ENCODE results near the gene SLC30A4. TPM values are rescaled to one million over a fixed set of nuclear protein-coding genes. Genes with fewer than 3 reads are reported as not detected.

SLC30A4 gene
- total and polyA plus RNA-seq, 2 donors (not counting 1 experiment from before 2014, with no cell fraction given) = 6.7 to 9.1 TPM

DNA sequence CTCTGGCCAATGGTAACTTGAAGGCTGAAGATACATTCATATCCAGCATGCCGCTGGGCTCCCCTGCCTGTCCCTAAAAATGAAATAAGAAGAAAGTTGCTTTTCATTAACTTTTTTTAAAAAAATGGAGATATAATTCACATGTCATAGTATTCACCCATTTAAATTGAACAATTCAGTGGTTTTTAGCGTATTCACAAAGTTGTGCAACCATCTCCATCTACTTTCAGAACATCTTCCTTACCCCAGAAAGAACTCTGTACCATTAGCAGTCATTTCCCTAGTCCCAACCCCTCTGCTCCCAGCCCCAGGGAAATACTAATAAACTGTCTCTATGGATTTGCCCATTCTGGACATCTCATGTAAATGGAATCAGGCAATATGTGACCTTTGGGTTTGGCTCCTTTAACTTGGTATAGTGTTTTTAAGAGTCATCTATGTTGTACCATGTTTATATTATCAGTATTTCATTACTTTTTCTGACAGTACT is 88.4 kb downstream of the SLC30A4 start:
- Mint-ChIP-seq H3K27me3 (peaks cover 10% of the 10 kb centered on the region), H3K27ac (no peak overlapping the region), H3K4me3 (no peak overlapping the region), H3K9me3 (ENCODE audit: insufficient read depth) (no peaks in the 10 kb centered on the region), H3K4me1 (peaks cover 2% of the 10 kb centered on the region)
- Histone ChIP-seq H3K9ac (ENCODE audit: low read length) (no peak overlapping the region), H3K27me3 (replicated peaks in 1 of 4; ENCODE audit: control extremely low read depth in 1 of 4, control insufficient read depth in 3 of 4, insufficient read depth in 4 of 4, low read length in 3 of 4) (peaks cover 0 to 10% (median 1%) of the 10 kb centered on the region in 4 experiments), H3K9me3 (ENCODE audit: control extremely low read depth in 1 of 3, control insufficient read depth in 2 of 3, insufficient read depth in 1 of 3, low read length in 2 of 3) (no peaks in the 10 kb centered on the region), H3K36me3 (replicated peaks in 1 of 2; ENCODE audit: control extremely low read depth in 1 of 2, control insufficient read depth in 1 of 2, extremely low read depth in 1 of 2, insufficient read depth in 2 of 2, low read length in 1 of 2) (no peaks in the 10 kb centered on the region), H3K79me2 (ENCODE audit: control insufficient read depth, insufficient read depth, low read length) (no peaks in the 10 kb centered on the region), H3K27ac (ENCODE audit: low read length in 2 of 2) (no peak overlapping the region), H3K4me3 (ENCODE audit: control extremely low read depth in 1 of 5, extremely low read depth in 1 of 5, insufficient read depth in 1 of 5, low read depth in 2 of 5, low read length in 4 of 5) (no peak overlapping the region), H3K4me1 (ENCODE audit: control insufficient read depth in 2 of 2, insufficient read depth in 2 of 2, low read length in 2 of 2) (peaks cover 4 to 8% of the 10 kb centered on the region in 2 donors), H3K4me2 (replicated peaks; ENCODE audit: low read depth, low read length, poor library complexity, severe bottlenecking) (no peak overlapping the region), H4K20me1 (ENCODE audit: control insufficient read depth, insufficient read depth, low read length, poor library complexity, severe bottlenecking) (no peaks in the 10 kb centered on the region), H2AFZ (ENCODE audit: insufficient read depth, low read depth, low read length, poor library complexity, severe bottlenecking) (no peak overlapping the region)
- ATAC-seq (ENCODE audit: low read depth) (no peak), DNase-seq (no peak)
- intact Hi-C loops (cut with micrococcal nuclease) = no loop called here
- POLR2A ChIA-PET = no interaction called here
- 100% methylated on average over 1 of the region's 2 CpGs for WGBS (ENCODE audit: insufficient coverage)
- TF ChIP-seq EZH2 (IDR thresholded peaks at IDR 0.05; ENCODE audit: borderline replicate concordance, insufficient read depth, low read depth, low read length, poor library complexity, severe bottlenecking) = no peak
- TF ChIP-seq, protein P1, sequence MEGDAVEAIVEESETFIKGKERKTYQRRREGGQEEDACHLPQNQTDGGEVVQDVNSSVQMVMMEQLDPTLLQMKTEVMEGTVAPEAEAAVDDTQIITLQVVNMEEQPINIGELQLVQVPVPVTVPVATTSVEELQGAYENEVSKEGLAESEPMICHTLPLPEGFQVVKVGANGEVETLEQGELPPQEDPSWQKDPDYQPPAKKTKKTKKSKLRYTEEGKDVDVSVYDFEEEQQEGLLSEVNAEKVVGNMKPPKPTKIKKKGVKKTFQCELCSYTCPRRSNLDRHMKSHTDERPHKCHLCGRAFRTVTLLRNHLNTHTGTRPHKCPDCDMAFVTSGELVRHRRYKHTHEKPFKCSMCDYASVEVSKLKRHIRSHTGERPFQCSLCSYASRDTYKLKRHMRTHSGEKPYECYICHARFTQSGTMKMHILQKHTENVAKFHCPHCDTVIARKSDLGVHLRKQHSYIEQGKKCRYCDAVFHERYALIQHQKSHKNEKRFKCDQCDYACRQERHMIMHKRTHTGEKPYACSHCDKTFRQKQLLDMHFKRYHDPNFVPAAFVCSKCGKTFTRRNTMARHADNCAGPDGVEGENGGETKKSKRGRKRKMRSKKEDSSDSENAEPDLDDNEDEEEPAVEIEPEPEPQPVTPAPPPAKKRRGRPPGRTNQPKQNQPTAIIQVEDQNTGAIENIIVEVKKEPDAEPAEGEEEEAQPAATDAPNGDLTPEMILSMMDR (IDR thresholded peaks at IDR 0.05) = no peak
- CTCF ChIA-PET = interaction anchor here (1.3 to 2.3 kb wide), 2 partner anchors 13 to 23 kb away, joined by 4 to 22 read pairs; no protein-coding TSS in a partner anchor

DNA sequence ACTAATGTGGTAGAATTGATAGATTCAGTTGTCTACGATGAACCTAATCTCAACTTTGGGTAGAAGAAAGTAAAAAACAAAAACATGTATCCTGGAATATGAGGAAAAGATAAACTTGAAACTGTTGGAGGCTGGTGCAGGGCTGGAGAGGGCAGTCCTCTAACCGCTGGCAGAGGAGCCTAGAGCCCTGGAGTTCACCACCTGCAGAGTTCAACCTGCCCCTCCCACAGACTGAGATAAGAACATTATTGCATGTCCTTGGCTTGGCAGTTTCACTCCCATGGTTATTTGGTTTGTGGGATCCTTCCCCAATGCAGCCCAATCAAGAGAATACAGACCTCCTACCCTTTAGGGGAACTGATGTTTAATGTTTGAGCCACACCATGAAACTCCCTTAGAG is 91.0 kb downstream of the SLC30A4 start:
- no peak for ATAC-seq (ENCODE audit: low read depth)
- no peak overlapping the region for H3K4me3 Mint-ChIP-seq
- Histone ChIP-seq H4K20me1 (ENCODE audit: control insufficient read depth, insufficient read depth, low read length, poor library complexity, severe bottlenecking) (no peaks in the 10 kb centered on the region), H3K4me3 (ENCODE audit: control extremely low read depth in 1 of 5, extremely low read depth in 1 of 5, insufficient read depth in 1 of 5, low read depth in 2 of 5, low read length in 4 of 5) (no peak overlapping the region), H3K79me2 (ENCODE audit: control insufficient read depth, insufficient read depth, low read length) (no peaks in the 10 kb centered on the region), H3K4me1 (ENCODE audit: control insufficient read depth in 2 of 2, insufficient read depth in 2 of 2, low read length in 2 of 2) (peaks cover 4 to 8% of the 10 kb centered on the region in 2 donors), H3K36me3 (replicated peaks in 1 of 2; ENCODE audit: control extremely low read depth in 1 of 2, control insufficient read depth in 1 of 2, extremely low read depth in 1 of 2, insufficient read depth in 2 of 2, low read length in 1 of 2) (no peaks in the 10 kb centered on the region), H3K9me3 (ENCODE audit: control extremely low read depth in 1 of 3, control insufficient read depth in 2 of 3, insufficient read depth in 1 of 3, low read length in 2 of 3) (no peaks in the 10 kb centered on the region), H3K27ac (ENCODE audit: low read length in 2 of 2) (no peak overlapping the region), H2AFZ (ENCODE audit: insufficient read depth, low read depth, low read length, poor library complexity, severe bottlenecking) (no peak overlapping the region), H3K9ac (ENCODE audit: low read length) (no peak overlapping the region), H3K27me3 (replicated peaks in 1 of 4; ENCODE audit: control extremely low read depth in 1 of 4, control insufficient read depth in 3 of 4, insufficient read depth in 4 of 4, low read length in 3 of 4) (peaks cover 0 to 10% (median 1%) of the 10 kb centered on the region in 4 experiments), H3K4me2 (replicated peaks; ENCODE audit: low read depth, low read length, poor library complexity, severe bottlenecking) (no peak overlapping the region)
- intact Hi-C loops (cut with micrococcal nuclease) = no loop called here
- no peaks in the 10 kb centered on the region for H3K9me3 Mint-ChIP-seq (ENCODE audit: insufficient read depth)
- no peak for DNase-seq
- H3K27me3 Mint-ChIP-seq = peaks cover 10% of the 10 kb centered on the region
- TF ChIP-seq, protein P1 (IDR thresholded peaks at IDR 0.05) = no peak
- no peak for TF ChIP-seq EZH2 (IDR thresholded peaks at IDR 0.05; ENCODE audit: borderline replicate concordance, insufficient read depth, low read depth, low read length, poor library complexity, severe bottlenecking)
- POLR2A ChIA-PET = interaction anchor here (0.6 kb wide), 1 partner anchor 158 kb away, joined by 3 read pairs; no protein-coding TSS in a partner anchor
- WGBS (ENCODE audit: insufficient coverage) = no CpG with 5 or more reads among the region's 2 CpGs
- peaks cover 2% of the 10 kb centered on the region for H3K4me1 Mint-ChIP-seq
- H3K27ac Mint-ChIP-seq = no peak overlapping the region
- CTCF ChIA-PET = interaction anchor here (0.6 to 3.6 kb wide), 15 partner anchors 8 to 268 kb away, joined by 3 to 156 read pairs (median 5); partner anchors contain the start of gene BLOC1S6

Measured in B cell (primary cell).